Measurements from ENCODE around the gene MTFMT.

DNA sequence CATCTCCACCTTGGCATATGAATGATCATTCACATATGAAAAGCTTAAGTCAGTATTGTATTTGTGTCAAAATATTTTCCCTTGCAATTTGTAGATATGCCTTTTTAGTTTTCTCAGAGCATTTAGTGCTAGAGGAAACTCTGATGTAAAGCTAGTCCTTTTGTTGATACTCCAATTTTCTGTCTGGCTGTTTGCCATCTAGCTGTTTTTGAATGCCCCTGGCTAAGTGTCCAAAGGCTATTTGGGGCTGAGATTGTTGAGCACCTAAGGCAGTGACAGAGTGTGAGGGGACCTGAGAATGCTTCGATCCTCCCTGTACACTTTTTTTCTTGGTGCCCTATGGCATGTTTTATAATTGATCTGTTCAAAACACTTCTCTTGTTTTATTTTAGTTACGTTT, 18.8 kb upstream of the MTFMT start:
- no peak for TF ChIP-seq RAD21 (IDR thresholded peaks at IDR 0.05; ENCODE audit: low read length)
- no peak for TF ChIP-seq CTCF (conservative IDR thresholded peaks at IDR 0.05; ENCODE audit: low read depth, low read length)
- TF ChIP-seq CEBPB (IDR thresholded peaks at IDR 0.05; ENCODE audit: low read depth, low read length): no peak
- no peak for TF ChIP-seq POLR2A (IDR thresholded peaks at IDR 0.05; ENCODE audit: low read depth, low read length)
- TF ChIP-seq USF2 (IDR thresholded peaks at IDR 0.05; ENCODE audit: low read depth, low read length): no peak
- TF ChIP-seq MXI1 (IDR thresholded peaks at IDR 0.05; ENCODE audit: borderline replicate concordance, low read depth, low read length): no peak
- no peak for TF ChIP-seq SMC3 (IDR thresholded peaks at IDR 0.05; ENCODE audit: low read depth, low read length)
- TF ChIP-seq MAFK (IDR thresholded peaks at IDR 0.05; ENCODE audit: low read depth, low read length): no peak

Data from IMR-90 (cell line).